Activated CD4-positive, alpha-beta T cell treated with anti-CD3 and anti-CD28 coated beads for 48 hours (primary cell): ENCODE results near the gene PDE4B.

Experiments used
- DNase-seq: peaks from one replicate; pipeline ENCODE4 v3.0.0-alpha.2; 2020

PDE4B gene

DNA sequence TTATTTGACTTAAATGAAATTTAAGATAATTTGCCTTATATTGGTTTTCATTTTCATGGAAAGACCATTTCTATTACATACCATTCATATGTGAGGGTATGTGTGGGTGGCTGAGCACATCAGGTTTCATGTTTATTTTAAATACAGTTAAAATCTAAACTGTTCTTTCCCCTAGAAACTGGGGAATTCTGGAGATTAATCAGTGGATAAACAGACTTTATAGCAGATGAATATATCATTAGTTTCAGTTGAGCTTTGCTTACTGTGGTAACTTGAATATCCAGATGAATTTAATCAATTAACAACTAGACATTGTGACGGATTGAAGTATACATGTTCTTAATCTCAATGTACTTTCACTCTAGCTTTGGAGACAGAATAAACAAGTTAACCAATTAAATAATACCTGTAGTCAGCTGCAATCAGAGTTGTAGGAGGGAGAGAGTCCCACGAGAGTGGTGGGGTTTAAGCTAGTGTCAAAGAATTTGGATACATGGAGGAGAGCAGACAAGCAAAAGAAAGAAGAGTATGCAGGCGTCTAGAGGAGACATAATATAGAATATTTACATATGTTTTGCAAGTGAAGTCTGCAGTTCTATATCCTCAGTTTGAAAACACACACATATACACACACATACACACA, 97.6 kb downstream of the PDE4B start:
- DNase-seq: no peak

DNA sequence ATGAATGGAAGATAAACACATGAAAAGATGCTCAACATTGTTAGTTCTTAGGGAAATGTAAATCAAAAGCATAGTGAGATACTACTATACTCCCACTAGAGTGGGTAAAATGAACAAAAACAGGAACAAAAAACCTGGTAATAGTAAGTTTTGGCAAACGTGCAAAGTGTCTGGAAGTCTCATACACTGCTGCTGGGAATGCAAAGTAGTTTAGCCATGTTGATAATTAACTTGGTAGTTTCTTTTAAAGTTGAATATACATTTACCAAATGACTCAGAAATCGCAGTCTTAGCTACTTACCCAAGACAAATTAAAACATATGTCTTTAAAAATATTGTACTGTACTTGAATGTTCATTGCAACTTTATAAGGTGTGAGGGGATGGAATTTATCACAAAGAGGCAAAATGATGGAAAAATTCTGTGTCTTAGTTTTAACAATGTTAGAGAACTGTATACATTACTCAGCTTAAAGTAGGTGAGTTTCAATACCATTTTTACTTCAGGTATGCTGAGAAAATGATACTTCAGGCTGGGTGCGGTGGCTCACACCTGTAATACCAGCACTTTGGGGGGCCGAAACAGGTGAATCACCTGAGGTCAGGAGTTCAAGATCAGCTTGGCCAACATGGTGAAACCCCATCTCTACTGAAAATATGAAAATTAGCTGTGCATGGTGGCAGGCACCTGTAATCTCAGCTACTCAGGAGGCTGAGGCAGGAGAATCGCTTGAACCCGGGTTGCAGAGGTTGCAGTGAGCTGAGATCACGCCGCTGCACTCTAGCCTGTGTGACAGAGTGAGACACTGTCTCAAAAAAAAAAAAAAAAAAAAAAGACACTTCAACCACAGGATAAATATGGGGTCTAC, 102.3 kb downstream of the PDE4B start:
- DNase-seq: no peak

DNA sequence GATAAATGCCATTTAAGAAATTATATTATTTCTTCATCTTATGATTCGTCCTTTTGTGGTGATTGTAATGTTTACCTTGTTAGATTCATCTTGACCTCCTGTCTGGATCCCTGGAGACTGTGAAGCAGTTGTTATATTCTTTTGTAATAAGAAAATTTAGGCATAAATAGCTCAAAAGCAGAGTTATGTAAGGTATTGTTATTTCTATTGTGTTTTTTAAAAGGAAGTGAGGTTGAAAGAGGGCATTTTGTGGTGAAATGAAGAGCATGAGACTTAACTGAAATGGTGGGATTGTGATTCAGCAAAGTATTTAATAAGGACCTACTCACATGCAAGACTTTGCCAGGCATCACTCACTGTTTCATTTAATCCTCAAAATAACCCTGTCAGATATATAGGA, 104.0 kb downstream of the PDE4B start:
- no peak for DNase-seq

DNA sequence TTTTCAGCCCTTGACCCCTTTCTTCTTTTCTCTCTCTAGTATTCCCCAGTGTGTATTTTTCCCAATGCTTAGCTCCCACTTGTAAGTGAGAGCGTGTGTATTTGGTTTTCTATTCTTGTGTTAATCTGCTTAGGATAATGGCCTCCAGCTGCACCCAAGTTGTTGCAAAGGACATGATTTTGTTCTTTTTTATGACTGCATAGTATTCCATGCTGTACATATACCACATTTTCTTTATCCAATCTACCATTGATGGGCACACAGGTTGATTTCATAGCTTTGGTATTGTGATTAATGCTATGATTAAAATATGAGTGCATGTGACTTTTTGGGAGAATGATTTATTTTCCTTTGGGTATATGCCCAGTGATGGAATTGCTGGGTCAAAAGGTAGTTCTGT, 104.8 kb downstream of the PDE4B start:
- no peak for DNase-seq

DNA sequence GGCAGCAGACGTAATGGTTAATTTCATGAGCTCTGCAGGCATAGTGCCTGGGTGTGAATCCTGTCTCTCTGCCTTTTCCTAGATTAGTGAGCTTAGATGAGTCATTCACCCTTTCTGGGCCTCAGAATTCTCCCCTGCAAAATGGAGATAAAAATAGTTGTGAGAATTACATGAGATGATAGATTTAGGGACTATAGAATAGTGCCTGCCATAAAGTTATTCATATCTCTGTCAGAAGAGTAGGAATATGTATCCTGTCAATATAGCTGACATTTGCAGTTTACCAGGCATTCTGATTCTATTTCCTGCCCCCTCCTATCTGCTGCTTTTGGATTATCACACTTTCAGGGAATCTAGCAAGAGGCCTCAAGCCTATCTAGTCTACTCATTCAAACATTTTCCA, 112.0 kb downstream of the PDE4B start:
- DNase-seq: no peak

DNA sequence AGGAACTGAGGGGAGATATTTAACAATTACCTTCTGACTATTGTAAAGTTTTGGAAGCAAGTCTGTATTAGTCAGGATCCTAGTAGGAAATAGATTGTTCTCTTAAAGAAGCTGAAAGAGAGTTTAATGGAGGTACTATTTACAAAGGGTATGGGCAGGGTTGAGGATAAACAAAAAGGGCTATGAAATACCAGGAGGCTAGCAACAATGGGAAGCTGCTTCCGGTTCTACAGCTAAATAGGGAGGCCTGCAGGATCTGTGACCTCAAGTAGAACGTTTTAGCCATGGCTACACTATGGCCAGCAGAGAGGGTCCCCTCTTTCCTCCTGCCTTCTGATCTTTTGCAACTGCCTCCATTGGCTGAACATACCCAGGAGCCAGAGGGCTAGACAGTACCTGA, 117.7 kb downstream of the PDE4B start:
- DNase-seq: no peak

DNA sequence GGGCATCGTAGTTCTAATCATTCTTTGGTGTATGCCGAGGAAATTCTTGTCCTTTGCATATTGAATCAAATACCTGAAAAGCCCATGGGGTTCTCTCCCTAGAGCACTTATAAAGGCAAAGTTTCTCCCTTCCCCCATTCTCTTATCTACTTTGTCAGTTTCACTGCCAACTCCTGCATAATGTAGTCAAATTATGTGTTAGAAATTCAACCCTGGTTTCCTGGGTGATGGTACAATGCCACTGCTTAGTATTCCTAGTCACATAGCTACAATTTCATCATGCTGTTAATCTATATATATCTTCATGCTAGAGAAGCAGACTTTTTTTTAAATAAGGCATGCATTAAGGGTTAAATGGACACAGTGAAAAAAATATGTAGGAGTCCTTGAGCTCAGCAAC, 119.0 kb downstream of the PDE4B start:
- DNase-seq: no peak

DNA sequence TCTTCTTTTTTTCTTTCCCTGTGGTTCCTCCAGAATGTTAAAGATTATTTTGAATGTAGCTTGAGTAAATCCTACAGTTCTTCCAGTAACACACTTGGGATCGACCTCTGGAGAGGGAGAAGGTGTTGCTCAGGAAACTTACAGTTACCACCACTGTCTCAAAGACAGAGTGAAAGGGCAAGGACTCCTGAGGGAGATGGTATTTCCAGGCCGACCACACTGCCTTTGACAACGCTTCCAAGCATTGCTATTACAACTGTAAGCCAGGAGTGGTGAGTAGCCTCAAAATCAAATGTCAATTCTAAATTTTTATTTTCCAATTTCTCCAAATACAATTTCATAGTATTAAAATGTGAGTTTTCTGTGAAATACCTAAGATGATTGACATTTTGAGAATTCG, 125.9 kb downstream of the PDE4B start:
- no peak for DNase-seq

DNA sequence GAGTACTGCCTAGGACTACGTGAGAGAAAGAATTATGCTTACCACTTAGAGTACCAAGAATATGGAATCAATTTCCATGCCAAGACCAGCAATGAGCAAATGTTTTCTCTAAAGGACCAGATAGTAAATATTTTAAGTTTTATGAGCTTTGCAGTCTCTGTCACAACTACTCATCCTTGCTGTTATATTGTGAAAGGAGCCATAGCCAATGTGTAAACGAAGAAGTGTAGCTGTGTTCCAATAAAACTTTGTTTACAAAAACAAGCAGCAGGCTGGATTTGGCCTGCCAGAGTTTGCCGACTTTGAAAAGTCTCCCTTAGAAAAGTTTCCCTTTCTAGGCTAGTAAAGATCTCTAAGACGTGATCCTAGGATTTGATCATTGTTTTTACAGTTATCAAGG, 128.8 kb downstream of the PDE4B start:
- no peak for DNase-seq

DNA sequence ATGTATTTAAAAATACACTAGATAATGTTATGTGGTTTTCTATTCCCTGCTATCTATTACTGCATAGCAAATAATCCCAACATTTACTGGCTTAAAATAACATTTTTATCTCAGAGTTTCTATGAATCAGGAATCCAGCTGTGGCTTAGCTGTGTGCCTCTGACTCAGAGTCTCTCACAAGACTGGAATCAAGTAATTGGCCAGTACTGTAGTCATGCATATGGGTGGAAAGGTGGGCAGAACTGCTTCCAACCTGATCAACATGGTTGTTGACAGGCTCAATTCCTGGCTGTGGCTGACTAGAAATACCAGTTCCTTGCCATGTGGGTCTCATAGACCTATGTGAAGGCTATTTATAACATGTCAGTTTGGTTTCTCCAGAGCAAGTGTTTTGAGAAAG, 131.8 kb downstream of the PDE4B start:
- DNase-seq: no peak

DNA sequence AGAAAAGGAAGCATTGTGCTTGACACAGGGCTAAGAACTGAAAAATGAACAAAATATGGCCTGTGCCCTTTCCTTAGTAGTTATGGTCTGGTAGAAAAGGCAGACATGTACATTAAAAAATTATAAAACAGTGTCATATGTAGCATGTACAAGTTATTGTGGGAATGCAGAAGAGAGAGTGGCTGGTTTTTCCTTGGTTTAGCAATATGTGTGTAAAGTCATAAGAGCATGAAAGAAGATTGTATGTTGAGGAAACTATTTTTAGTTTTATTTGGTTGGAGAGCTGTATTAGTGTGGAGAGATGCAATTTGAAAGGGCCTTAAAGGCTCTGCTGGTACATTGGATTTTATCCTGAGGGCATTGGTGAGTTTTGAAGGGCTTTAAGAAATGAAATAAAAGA, 145.8 kb downstream of the PDE4B start:
- DNase-seq: no peak

DNA sequence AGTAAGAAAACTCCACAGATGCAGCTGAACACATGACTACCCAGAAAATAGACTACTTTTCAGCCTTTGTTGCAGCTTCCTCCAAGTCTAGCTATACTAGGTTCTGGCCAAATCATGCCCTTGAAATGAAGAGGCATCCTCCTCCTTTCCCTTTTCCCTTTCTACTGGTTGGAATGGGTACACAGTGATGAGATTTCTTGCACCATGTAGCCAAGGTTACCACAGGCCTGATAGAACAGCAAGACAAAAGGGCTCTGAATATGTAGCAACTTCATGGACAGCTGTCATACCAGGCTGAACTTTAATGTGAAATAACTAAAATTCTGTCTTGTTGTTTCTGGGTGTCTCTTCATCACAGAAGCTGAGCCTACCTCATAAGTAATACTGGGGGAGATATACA, 146.5 kb downstream of the PDE4B start:
- no peak for DNase-seq

DNA sequence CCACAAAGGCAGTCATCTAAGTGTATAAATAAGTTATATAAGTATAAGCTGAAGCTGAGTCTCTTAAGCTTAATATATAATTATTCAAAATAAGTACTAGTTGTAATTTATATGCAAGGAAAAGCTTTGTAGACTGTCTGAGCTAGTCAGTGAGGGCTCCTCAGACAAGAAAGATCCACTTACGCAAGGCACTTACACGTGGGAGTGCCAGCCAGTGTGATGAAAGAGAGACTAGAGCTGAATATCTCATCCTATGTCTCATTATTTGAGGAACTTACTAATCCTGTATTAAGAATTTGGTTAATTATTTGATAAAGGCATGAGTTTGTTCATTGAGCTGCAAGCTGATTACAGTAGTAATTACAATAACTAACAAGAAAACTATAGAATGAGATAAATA, 146.9 kb downstream of the PDE4B start:
- no peak for DNase-seq

DNA sequence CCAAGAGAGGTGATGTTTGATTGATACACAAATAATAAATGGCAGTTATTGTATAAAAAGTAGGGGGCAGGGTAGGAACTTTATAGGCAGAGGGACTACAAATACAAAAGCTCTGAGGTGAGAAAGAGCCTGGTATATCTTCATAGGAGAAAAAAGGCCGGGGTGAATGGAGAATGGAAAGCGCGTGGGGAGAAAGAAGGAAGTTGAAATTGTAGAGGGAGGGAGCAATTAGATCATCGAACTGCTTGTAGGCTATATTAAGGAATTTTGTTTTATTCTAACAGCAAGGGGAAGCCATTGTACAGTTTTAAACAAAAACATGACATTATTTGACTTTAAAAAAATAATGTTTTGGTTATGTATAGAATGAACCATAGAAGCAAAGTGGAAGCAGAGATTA, 147.4 kb downstream of the PDE4B start:
- no peak for DNase-seq

DNA sequence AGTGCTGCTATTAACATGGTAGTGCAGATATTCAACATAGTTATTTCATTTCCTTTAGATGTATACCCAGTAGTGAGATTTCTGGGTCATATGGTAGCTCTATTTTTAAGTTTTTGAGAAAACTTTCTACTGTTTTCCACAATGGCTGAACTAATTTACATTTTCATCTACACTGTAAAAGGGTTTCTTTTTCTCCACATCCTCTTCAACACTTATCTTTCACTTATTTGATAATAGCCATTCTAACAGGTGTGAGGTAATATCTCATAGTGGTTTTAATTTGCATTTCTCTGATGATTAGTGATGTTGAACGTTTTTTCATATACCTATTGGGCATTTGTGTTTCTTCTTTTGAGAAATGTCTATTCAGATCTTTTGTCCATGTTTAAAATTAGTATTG, 149.8 kb downstream of the PDE4B start:
- DNase-seq: no peak

DNA sequence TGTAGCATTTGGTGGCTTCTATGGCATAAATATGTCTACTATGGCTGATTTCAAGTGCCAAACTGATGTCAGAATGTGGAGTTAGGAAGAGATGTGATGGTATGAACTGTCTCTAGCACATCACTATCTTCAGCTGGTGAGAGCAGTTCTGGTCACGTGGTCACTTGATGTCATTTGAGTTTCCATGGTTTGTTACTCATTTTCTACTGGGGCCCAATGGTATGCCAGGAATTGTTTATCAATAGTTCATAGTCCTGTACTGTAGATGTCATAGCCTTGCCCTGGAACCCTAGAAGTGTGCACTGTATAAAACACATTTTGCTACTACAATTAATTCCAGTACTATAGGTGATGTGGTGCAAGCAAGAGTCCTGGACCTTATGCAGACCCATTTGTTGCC, 153.7 kb downstream of the PDE4B start:
- no peak for DNase-seq

DNA sequence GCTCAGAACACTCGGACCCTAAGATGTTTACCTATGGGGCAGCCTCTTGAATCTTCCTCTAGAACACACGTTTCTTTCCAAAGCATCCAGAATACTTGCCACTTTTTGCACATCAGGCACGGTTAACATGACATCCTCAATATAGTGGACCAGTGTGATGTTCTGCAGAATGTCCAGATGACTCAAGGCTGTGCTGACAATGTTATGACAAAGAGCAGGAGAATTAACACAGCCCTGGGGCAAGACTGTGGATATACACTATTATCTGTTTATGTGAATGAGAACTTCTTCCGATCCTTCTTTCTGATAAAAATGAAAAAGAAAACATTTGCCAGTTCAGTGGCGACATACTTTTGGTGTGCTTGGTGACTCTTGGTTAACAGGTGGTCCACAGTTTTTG, 154.3 kb downstream of the PDE4B start:
- DNase-seq: no peak

DNA sequence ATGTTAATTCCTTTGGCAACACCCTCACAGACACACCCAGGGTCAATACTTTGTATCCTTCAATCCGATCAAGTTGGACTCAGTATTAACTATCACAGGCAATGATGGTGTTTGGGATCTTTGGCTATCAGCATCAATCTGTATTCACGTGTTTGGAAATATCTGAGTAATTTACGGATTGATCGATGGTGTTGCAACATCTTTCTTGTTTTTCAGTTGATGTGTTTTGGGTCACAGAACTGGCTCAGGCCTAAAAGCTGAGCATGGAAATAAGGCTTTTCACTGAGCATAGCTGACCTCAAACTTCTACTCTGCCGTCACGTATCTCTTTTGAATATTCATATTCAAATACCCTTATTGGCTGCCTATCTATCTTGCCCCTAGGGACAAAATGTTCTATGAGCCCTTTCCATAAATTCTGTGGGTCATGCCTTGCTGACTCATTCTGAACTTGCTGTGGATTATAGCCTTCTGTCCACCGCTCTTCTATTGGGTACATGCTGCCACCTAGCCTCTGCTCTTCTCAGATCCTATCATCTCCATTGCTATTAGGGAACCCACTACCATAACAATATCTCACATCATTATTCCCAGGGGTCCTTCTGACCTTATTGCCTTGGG, 156.0 kb downstream of the PDE4B start:
- no peak for DNase-seq

DNA sequence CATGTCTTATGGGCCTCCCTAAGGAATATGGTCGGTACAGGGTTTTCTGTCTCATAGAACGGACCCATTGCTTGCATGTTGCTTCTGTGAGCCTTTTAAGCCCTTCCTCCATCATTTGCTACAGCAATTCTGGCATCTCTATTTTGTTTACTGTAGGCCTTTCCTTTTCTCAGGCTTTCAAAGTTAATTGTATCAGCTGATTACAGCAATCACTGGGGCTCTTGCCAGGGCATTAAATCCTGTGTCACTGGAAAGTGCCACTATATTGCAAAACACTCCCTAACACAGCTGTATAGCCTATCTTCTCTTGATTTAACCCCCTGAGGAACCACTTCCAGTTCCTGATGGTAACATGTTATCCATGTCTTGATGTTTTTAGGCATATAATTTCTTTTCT, 156.5 kb downstream of the PDE4B start:
- DNase-seq: no peak

DNA sequence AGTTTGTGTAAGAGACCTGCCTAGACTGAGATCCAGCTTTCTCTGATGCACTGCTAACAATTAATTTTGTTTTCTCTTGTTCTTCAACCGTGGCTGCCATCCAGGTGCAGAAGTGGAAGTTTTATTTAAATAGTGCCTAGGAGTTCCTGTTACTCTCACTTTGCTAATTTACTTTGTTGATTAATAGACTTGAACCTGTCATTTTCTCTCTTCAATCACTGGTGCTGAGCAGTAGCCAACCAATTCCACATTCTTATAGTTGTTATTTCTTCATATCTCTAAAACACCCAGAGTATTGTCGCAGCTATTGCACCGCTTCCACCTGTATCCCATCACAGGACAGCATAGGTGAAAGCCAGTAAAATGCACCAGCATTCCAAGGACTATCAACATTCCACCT, 157.2 kb downstream of the PDE4B start:
- no peak for DNase-seq

DNA sequence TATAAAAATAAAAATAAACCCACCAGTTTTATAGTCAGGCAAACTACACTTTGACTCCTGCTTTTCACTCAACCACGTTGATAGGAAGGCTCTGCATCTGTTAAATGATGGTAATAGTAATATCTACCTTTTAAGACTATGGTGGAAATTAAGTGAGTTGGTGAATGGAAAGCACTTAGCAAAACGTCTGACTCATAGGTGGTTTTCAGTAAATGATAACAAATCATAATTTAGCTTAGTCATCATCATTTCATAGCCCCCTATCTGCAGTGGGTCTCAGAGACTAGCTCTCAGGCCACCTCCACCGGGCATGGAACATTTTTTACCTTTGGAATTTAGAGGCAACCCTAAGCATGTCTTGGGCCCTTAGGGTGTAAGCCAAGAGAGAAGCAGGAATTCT, 160.0 kb downstream of the PDE4B start:
- DNase-seq: no peak

DNA sequence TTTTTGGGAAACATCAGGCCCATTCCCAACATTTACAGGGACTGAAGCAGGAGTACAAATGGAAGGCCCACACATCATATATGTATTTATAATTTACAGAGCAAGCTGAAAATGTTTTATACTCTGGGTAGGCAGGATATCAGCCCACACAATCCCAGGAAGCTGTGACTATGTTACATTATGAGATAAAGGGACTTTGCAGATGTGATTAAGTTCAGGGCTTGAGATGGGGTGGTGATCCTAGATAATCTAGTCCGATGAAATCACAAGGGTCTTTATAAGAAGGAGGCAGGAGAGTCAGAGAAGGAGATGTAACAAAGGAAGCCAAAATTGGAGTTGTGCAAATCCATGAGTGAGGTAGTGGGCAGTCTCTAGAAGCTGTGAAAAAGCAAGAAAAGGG, 160.5 kb downstream of the PDE4B start:
- no peak for DNase-seq

DNA sequence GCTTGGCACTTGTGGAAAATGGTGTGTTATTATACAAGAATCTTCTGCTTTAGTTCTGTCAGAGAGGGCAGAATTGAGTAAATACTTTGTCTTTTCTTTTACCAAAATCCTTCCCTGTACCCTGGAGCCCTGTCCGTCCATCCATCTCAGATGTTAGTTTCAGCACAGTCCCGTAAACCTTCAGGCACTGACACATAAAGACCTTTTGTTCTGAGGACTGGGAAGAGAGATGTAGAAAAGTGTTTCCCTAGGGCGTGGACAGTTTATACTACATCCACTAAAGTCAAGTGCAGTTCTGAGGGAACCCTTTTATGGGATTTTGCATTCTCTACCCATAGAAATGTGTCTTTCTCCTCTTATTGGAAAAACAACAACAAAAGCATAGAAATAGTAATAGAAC, 162.4 kb downstream of the PDE4B start:
- no peak for DNase-seq

DNA sequence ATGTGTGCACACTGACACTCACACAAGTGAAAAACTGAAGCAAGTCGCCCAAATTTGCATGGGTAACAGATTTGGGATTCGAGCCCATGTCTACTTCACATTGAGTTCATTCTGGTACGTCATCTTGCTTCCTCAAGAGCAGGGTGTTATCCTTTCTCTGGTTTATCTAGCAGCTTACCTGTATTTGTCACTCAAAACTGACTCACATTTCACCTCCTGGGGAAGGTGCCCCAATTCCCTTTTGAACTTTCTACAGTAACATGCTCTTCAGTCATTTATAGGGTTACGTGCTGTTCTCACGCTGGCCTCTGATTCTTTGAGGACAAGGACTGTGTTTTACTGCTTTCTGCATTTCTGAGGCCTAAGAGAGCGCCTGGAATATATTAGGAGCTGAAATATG, 162.8 kb downstream of the PDE4B start:
- DNase-seq: no peak
